Skeletal muscle tissue (tissue), 4 donors: ENCODE results near the gene PLCL2. TPM values are rescaled to one million over a fixed set of nuclear protein-coding genes. Genes with fewer than 3 reads are reported as not detected.

Source experiments
- H3K27ac ChIP-seq: one replicate; pipeline ENCODE4 v1.7.0; 2013; ENCODE audit warnings: mild to moderate bottlenecking, low read depth, low read length, inconsistent platforms
- H3K27me3 ChIP-seq, 3 donors: one replicate each; pipeline ENCODE4 v1.7.0; 2013; ENCODE audit warnings: low read length in 3 of 3; ENCODE audit not compliant: control insufficient read depth in 3 of 3, insufficient read depth in 3 of 3
- H3K36me3 ChIP-seq, 3 donors: one replicate each; pipeline ENCODE4 v1.7.0; 2013; ENCODE audit warnings: low read length in 3 of 3; ENCODE audit not compliant: control insufficient read depth in 3 of 3, insufficient read depth in 3 of 3
- H3K4me1 ChIP-seq, 3 donors: one replicate each; pipeline ENCODE4 v1.7.0; 2013; ENCODE audit warnings: low read length in 3 of 3, mild to moderate bottlenecking in 3 of 3; ENCODE audit not compliant: control insufficient read depth in 3 of 3, insufficient read depth in 3 of 3
- H3K4me3 ChIP-seq, 3 donors: one replicate each; pipeline ENCODE4 v1.7.0; 2013; ENCODE audit warnings: low read length in 3 of 3
- H3K9ac ChIP-seq, 3 donors: one replicate each; pipeline ENCODE4 v1.7.0; 2013; ENCODE audit warnings: low read length in 3 of 3, mild to moderate bottlenecking in 3 of 3, moderate library complexity in 2 of 3, low read depth in 1 of 3
- H3K9me3 ChIP-seq, 3 donors: one replicate each; pipeline ENCODE4 v1.7.0; 2013; ENCODE audit warnings: low read length in 3 of 3; ENCODE audit not compliant: control insufficient read depth in 3 of 3
- total RNA-seq: library from RNA; depleted of rRNA; stranded (reverse); fragments of >200 nt; gene quantifications from one replicate; pipeline ENCODE4 v1.2.3, GENCODE V29; 2014
- donor health status: Osteomylitis.

PLCL2 gene
- total RNA-seq, 1 donor from 2014 or later, result 83.5 TPM

- H3K4me3 ChIP-seq, result peak overlapping the region in 1 of 3 donors; percentile 16
- peaks cover 73 to 79% (median 78%) of the 10 kb centered on the region in 3 donors for H3K4me1 ChIP-seq
- H3K27ac ChIP-seq, result no peak overlapping the region
- no peak overlapping the region for H3K9ac ChIP-seq
- no peaks in the 10 kb centered on the region for H3K9me3 ChIP-seq
- no peaks in the 10 kb centered on the region for H3K36me3 ChIP-seq
- no peaks in the 10 kb centered on the region for H3K27me3 ChIP-seq
Measured at GRCh38 chr3:16900779-16901440, 16.2 kb downstream of the PLCL2 start.

GRCh38 chr3:16904423-16905417 is 20.0 kb downstream of the PLCL2 start:
- H3K4me1 ChIP-seq, result peaks cover 57 to 76% (median 69%) of the 10 kb centered on the region in 3 donors
- no peak overlapping the region for H3K4me3 ChIP-seq
- H3K27ac ChIP-seq, result peak overlapping the region; percentile 15
- no peaks in the 10 kb centered on the region for H3K36me3 ChIP-seq
- H3K9ac ChIP-seq, result peak overlapping the region in 1 of 3 donors; percentile 17
- no peaks in the 10 kb centered on the region for H3K27me3 ChIP-seq
- H3K9me3 ChIP-seq, result no peaks in the 10 kb centered on the region

GRCh38 chr3:16905704-16906103 is 20.9 kb downstream of the PLCL2 start:
- H3K27ac ChIP-seq, result peak overlapping the region; percentile 34
- no peaks in the 10 kb centered on the region for H3K36me3 ChIP-seq
- no peaks in the 10 kb centered on the region for H3K27me3 ChIP-seq
- H3K4me1 ChIP-seq, result peaks cover 62 to 79% (median 72%) of the 10 kb centered on the region in 3 donors
- no peaks in the 10 kb centered on the region for H3K9me3 ChIP-seq
- H3K9ac ChIP-seq, result peak overlapping the region in 1 of 3 donors; percentile 2
- H3K4me3 ChIP-seq, result peak overlapping the region in 1 of 3 donors; percentile 8

GRCh38 chr3:16906682-16907081 is 21.9 kb downstream of the PLCL2 start:
- Histone ChIP-seq H3K4me1 (peaks cover 52 to 69% (median 63%) of the 10 kb centered on the region in 3 donors), H3K27ac (peak overlapping the region; percentile 54), H3K9ac (peak overlapping the region in 1 of 3 donors; percentile 61), H3K9me3 (no peaks in the 10 kb centered on the region), H3K27me3 (no peaks in the 10 kb centered on the region), H3K4me3 (peak overlapping the region in 1 of 3 donors; percentile 55), H3K36me3 (no peaks in the 10 kb centered on the region)

- peak overlapping the region; percentile 1 to 55 (median 14) for H3K4me3 ChIP-seq
Measured at GRCh38 chr3:16907243-16907642, 22.5 kb downstream of the PLCL2 start.

GRCh38 chr3:16908016-16908807 is 23.5 kb downstream of the PLCL2 start:
- Histone ChIP-seq H3K9me3 (no peaks in the 10 kb centered on the region), H3K4me3 (no peak overlapping the region), H3K9ac (no peak overlapping the region), H3K36me3 (no peaks in the 10 kb centered on the region), H3K27ac (peak overlapping the region; percentile 54), H3K27me3 (no peaks in the 10 kb centered on the region), H3K4me1 (peaks cover 52 to 62% (median 58%) of the 10 kb centered on the region in 3 donors)

More at GRCh38 chr3:16907243-16907642, 22.5 kb downstream of the PLCL2 start:
- H3K9ac ChIP-seq, result peak overlapping the region in 2 of 3 donors; percentile 51 to 61
- H3K27me3 ChIP-seq, result no peaks in the 10 kb centered on the region
- no peaks in the 10 kb centered on the region for H3K36me3 ChIP-seq
- peaks cover 48 to 64% (median 60%) of the 10 kb centered on the region in 3 donors for H3K4me1 ChIP-seq
- H3K27ac ChIP-seq, result peak overlapping the region; percentile 54
- H3K9me3 ChIP-seq, result no peaks in the 10 kb centered on the region

GRCh38 chr3:16908896-16909295 is 24.1 kb downstream of the PLCL2 start:
- H3K27me3 ChIP-seq, result no peaks in the 10 kb centered on the region
- H3K4me1 ChIP-seq, result peaks cover 46 to 56% (median 51%) of the 10 kb centered on the region in 3 donors
- H3K9ac ChIP-seq, result no peak overlapping the region
- H3K9me3 ChIP-seq, result no peaks in the 10 kb centered on the region
- no peak overlapping the region for H3K27ac ChIP-seq
- no peak overlapping the region for H3K4me3 ChIP-seq
- no peaks in the 10 kb centered on the region for H3K36me3 ChIP-seq

GRCh38 chr3:16909802-16910201 is 25.0 kb downstream of the PLCL2 start:
- no peak overlapping the region for H3K9ac ChIP-seq
- H3K4me1 ChIP-seq, result peaks cover 38 to 48% (median 42%) of the 10 kb centered on the region in 3 donors
- H3K9me3 ChIP-seq, result no peaks in the 10 kb centered on the region
- H3K27ac ChIP-seq, result no peak overlapping the region
- H3K36me3 ChIP-seq, result no peaks in the 10 kb centered on the region
- H3K27me3 ChIP-seq, result no peaks in the 10 kb centered on the region
- H3K4me3 ChIP-seq, result no peak overlapping the region

- H3K27me3 ChIP-seq, result no peaks in the 10 kb centered on the region
- no peak overlapping the region for H3K27ac ChIP-seq
- no peak overlapping the region for H3K9ac ChIP-seq
- no peak overlapping the region for H3K4me3 ChIP-seq
- peaks cover 35 to 44% (median 38%) of the 10 kb centered on the region in 3 donors for H3K4me1 ChIP-seq
- no peaks in the 10 kb centered on the region for H3K36me3 ChIP-seq
- H3K9me3 ChIP-seq, result no peaks in the 10 kb centered on the region
Measured at GRCh38 chr3:16910207-16910606, 25.5 kb downstream of the PLCL2 start.
